NCI-H1930 (cell line): Measurements from ENCODE around the gene ABCG8.

Source experiments
- DNase-seq, 2 experiments: peaks; one replicate each; lab custom pipeline; 2025; lab: John Stamatoyannopoulos, UW

ABCG8 gene

GRCh38 chr2:43826305-43827250, 12.2 kb upstream of the ABCG8 start:
- DNase-seq = no peak

GRCh38 chr2:43831543-43832294, 7.1 kb upstream of the ABCG8 start:
- DNase-seq = no peak

- no peak for DNase-seq
These were observed 6.3 kb upstream of the ABCG8 start for GRCh38 chr2:43832457-43832856.

GRCh38 chr2:43837033-43837432, 1.7 kb upstream of the ABCG8 start:
- DNase-seq = no peak

GRCh38 chr2:43837831-43838559, 776 bp upstream of the ABCG8 start:
- DNase-seq = no peak

- no peak for DNase-seq
These were observed 1.2 kb downstream of the ABCG8 start for GRCh38 chr2:43839776-43840564.

- DNase-seq = no peak
These were observed 2.2 kb downstream of the ABCG8 start for GRCh38 chr2:43840965-43841364.

- no peak for DNase-seq
These were observed 3.4 kb downstream of the ABCG8 start for GRCh38 chr2:43841949-43842865.

- no peak for DNase-seq
These were observed 4.1 kb downstream of the ABCG8 start for GRCh38 chr2:43842866-43843226.

- DNase-seq = no peak
These were observed 6.4 kb downstream of the ABCG8 start for GRCh38 chr2:43845181-43845580.

- DNase-seq = no peak
These were observed 7.5 kb downstream of the ABCG8 start for GRCh38 chr2:43846140-43846793.

GRCh38 chr2:43848214-43848613, 9.4 kb downstream of the ABCG8 start:
- DNase-seq = no peak

- DNase-seq = no peak
These were observed 12.5 kb downstream of the ABCG8 start for GRCh38 chr2:43851011-43851980.

GRCh38 chr2:43852196-43852730, 13.5 kb downstream of the ABCG8 start:
- DNase-seq = no peak

- no peak for DNase-seq
These were observed 14.6 kb downstream of the ABCG8 start for GRCh38 chr2:43853141-43854081.

- no peak for DNase-seq
These were observed 15.9 kb downstream of the ABCG8 start for GRCh38 chr2:43854671-43855070.

- no peak for DNase-seq
These were observed 16.5 kb downstream of the ABCG8 start for GRCh38 chr2:43855292-43855691.
